ENCODE results near the gene CBFA2T2.
A peak's percentile ranks its signal among the peaks of the same experiment; 100 is the strongest.
"Not testable (repeated sequence)": the region's sequence is repeated elsewhere in the genome, so short reads cannot be mapped to it uniquely, and the experiment has no call there.

CBFA2T2 gene

DNA sequence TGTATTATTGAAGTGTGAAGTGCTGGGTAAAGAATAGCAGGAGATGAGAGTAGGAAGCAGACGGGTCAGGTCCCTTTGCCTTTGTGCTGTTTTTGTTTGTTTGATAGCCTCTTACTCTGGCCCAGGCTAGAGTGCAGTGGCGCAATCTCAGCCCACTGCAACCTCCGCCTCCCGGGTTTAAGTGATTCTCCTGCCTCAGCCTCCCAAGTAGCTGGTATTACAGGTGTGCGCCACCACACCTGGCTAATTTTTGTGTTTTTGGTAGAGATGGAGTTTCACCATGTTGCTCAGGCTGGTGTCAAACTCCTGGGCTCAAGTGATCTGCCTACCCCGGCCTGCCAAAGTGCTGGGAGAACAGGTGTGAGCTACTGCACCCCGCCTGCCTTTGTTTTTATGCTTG, 18.1 kb downstream of the CBFA2T2 start:
- DNase-seq: not testable (repeated sequence)

DNA sequence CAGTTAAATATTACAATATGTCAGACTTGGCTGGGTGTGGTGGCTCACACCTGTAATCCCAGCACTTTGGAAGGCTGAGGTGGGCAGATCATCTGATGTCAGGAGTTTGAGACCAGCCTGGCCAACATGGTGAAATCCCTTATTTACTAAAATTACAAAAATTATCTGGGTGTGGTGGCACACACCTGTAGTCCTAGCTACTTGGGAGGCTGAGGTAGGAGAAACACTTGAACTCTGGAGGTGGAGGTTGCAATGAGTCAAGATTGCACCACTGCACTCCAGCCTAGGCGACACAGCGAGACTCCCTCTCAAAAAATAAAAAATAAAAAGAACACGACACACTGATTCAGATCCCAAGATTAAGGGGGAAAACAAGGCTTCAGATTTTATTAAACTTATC, 19.2 kb downstream of the CBFA2T2 start:
- not testable (repeated sequence) for DNase-seq

DNA sequence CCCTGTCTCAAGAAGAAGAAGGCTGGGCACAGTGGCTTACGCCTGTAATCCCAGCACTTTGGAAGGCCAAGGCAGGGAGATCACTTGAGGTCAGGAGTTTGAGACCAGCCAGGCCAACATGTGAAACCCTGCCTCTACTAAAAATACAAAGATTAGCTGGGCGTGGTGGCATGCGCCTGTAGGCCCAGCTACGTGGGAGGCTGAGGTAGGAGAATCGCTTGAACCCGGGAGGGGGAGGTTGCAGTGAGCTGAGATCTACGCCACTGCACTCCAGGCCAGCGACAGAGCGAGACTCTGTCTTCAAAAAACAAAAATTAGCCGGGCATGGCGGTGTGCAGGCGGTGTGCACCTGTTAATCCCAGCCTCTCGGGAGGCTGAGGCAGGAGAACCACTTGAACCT, 22.0 kb downstream of the CBFA2T2 start:
- DNase-seq: not testable (repeated sequence)

DNA sequence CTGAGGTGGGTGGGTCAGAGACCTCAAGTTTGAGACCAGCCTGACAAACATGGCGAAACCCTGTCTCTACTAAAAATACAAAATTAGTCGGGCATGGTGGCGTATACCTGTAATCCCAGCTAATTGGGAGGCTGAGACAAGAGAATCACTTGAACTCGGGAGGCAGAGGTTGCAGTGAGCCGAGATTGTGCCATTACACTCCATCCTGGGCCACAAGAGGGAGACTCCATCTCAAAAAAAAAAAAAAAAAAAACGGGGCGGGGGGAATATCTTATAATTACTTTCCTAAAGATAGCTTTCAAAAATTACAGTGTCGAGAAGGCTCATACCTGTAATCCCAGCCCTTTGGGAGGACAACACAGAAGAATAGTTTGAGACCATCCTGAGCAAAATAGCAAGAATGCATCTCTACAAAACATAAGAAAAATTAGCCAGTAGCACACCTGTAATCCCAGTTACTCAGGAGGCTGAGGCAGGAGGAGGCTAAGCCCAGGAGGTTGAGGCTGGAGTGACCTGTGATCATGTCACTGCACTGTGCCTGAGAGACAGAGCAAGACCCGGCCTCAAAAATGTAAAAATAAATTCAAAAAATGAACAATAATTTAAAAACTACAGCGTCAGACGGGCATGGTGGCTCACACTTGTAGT, 25.8 kb downstream of the CBFA2T2 start:
- no peak for DNase-seq

DNA sequence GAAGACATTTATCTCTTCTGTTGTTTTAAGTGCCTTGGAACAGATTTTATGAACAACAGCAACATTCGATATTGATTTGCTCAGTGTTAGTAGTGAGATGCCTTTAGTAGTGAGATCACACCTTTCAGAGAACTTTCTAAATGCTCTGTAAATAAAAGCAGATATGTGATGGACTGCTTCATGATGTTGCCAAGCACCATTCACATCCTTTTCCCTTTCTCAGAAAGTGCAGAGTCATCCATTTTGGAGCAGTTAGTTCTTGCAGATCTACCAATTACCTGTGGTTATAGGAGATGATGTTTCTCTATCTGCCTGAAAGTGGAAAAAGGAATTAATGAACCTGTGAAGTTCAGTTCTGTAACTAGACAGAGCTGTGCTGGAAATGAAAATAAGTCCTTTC, 27.0 kb downstream of the CBFA2T2 start:
- peak; percentile 15 for DNase-seq

DNA sequence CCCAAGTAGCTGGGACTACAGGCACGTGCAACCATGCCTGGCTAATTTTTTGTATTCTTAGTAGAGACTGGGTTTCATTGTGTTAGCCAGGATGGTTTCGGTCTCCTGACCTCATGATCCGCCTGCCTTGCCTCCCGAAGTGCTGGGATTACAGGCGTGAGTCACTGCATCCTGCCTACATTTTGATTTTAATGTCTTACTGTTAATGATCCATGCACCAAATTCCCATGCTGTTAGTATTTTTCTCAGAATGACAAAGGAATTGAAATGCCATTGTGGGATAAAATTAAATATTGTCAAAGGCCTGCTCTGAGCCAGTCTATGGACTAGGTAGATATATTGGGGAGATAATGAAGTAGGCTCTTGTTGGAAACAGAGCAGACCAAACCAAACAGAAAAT, 28.2 kb downstream of the CBFA2T2 start:
- DNase-seq: peak; percentile 89

DNA sequence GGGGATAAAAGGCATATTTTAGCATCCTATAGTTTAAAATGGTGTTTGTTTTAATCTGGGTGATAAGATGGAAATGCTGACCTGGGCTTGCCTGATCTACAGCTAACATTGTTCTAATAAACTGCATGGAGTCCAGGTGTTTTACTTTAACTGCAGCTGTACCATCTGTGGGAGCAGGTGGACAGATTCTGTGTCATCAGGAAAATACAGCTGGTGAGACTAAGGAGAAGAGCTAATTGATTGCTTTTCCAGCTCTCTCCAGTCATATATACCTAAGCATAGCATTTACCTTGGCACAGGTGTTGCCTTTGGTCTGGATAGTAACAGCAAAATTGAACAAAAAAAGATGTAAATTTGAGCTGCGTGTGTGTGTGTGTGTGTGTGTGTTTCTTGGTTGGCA, 31.6 kb downstream of the CBFA2T2 start:
- DNase-seq: no peak

DNA sequence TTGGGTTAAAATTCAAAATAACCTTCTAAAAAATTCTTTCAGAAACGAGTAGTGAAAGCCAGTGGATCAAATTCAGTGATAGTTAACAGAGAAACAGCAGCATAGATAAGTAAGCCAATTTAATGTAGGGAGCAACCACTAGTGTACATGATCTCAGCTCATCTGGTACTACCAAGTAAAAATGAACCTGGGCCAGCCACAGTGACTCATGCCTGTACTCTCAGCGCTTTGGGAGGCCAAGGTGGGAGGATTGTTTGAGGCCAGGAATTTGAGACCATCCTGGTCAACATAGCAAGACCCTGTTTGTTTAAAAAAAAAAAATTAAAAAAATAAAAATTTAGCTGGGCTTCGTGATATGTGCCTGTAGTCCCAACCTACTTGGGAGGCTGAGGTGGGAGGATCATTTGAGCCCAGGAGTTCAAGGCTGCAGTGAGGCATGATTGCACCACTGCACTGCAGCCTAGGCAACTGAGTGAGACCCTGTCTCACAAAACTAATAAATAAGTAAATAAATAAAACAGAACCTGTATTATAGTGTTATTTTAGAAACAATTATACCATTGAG, 32.4 kb downstream of the CBFA2T2 start:
- DNase-seq: no peak

DNA sequence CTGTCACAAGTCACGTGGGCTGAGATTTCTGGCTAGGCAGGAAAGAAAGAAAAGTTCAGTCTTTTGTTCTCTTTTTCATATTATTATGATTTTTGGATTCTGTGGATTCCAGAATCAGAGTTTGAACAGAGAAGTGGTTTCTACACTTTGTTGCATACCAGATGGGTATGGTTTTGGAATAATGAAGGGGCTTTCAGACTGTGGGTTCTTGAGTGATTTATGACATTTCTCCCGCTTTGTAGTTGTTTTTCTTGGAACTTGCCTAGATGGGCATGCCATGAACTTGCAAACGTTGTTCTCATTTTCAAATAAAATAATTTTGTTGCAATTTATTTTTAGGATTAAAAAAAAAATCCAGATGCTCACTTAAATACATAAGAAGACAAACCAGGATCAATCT, 34.4 kb downstream of the CBFA2T2 start:
- no peak for DNase-seq

DNA sequence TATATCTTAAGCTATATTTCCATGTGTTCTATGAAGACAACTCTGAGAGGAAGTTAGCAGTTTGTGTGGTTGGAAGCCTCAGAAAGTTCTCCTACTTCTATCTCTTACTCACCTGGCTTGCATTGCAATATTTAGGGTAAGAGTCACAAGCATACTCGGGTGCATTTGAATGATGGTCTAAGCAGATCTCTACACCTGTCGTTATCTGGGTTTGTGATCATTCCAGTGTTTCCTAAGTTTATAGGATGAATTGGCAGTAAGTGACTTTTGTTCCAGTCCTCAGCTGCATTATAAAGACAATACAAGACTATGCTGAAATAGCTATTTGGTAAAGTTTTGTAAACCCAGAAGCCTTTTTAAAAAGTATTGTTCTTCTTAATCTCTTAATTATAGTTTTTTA, 36.9 kb downstream of the CBFA2T2 start:
- no peak for DNase-seq

DNA sequence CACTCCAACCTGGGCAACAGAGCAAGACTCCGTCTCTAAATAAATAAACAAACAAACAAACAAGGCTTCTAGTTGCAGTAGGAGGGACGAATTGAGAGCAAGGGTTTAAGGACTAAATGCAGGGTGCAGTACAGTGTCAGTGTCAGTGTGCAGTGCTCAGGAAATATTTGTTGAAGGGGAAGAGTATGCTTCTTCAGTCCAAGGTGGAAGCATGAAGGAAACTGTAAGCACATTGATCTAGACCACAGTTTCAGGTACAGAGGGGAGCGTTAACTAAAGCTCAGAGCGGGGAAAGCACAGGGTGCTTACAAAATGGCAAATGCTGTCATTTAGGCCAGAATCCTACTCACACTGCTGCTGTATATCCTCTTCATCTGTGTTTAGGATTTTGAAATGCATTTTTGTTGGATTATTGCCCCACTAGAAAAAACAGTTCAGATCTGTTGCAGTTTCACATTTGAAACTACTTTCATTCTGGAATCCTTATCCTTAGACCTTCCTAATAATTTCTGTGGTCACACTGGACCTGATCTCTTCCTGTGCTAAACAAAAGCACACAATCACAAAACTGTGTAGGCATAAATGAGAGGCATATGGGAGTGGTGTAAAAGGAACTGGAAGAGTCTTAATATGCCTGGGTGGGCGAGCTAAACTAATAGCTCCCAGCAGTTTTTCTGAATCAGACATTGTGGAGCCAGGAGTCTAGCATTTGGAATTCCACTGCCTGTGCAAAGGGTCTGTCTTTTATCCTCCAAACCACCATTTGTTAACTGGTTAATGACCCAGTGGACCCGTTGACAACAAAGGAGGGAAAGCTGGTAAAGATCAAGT, 41.4 kb downstream of the CBFA2T2 start:
- peak; percentile 36 for DNase-seq

DNA sequence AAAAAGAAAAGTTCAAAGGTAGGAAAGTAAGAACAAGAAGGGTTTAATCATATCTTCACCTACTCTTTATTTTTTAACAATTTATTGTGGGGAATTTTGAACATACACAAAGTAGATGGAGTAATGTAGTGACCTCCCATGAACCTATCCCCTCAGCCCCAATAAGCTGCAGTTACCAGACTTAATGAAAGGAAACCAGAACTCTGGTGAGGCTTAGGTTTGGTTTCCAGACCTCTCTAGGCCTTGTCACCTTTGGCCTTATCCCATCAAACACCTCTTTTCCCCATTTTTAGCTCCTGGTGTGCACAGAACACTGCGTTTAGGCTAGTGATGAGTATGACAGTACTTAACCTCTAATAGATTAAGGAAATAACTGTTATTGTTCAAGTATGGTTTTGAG, 42.0 kb downstream of the CBFA2T2 start:
- DNase-seq: no peak

DNA sequence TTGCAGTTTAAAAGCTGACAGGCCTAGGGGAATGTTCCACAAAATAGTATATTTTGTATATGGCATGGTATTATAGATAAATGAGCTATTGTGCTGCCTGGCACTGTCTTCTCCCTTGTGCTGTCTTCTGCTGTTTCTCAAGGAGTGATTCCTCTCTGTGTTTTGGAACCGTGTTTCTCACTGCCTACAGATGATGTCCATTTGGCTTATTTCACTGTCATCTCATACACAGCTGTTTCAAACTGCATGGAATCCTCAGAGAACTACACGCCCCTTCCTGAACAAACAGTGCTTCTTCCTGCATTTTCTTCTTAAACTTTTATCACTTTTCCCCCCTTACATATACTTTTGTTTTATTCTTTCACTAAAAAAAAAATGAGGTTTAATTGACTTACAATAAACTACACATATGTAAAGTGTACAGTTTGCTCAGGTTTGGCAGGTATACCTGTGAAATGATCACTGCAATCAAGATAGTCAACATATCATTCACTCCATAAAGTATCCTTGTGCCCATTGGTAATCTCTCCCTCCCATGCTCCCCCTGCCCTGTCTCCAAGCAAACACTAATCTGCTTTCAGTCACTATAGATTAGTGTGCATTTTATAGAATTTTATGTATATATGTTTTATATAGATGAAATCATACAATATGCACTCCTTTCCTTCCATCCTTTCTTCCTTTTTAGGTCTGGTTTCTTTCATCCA, 43.0 kb downstream of the CBFA2T2 start:
- no peak for DNase-seq

DNA sequence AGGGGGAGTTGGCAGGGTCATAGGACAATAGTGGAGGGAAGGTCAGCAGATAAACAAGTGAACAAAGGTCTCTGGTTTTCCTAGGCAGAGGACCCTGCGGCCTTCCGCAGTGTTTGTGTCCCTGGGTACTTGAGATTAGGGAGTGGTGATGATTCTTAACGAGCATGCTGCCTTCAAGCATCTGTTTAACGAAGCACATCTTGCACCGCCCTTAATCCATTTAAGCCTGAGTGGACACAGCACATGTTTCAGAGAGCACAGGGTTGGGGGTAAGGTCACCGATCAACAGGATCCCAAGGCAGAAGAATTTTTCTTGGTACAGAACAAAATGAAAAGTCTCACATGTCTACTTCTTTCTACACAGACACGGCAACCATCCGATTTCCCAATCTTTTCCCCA, 45.8 kb downstream of the CBFA2T2 start:
- DNase-seq: not testable (repeated sequence)

DNA sequence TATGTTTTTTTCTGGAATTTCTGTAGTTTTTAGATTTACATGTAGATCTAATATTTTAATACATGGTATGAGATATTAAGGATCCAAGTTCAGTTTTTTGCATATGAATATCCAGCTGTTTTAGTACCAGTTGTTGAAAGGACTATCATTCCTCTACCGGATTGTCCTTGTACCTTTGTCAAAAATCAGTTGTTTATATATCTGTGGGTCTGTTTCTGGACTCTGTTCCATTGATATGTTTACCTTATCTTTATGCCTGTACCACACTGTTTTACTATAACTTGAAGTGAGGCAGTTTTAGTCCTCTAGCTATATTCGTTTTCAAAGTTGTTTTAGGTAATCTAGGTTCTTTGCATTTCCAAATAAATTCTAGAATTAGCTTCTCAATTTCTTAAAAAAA, 47.7 kb downstream of the CBFA2T2 start:
- DNase-seq: no peak

DNA sequence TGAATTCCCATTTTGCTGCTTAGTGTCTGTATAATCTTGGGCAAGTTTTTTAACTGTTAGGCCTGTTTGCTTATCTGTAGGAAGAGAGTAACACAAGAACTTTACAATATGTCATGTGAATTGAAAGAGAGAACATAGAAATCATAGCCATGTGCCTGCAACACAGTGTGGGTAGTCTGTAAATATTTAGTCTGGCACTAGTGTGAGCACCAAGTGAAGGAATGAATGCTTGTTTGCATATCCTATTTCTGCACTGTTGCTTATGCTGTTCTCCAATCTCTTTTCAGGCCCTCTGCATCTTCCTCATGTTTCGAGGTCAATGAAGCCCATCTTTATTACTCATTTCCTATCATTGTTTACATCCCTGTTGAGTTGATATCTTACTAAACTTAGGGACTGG, 49.2 kb downstream of the CBFA2T2 start:
- peak; percentile 80 for DNase-seq

DNA sequence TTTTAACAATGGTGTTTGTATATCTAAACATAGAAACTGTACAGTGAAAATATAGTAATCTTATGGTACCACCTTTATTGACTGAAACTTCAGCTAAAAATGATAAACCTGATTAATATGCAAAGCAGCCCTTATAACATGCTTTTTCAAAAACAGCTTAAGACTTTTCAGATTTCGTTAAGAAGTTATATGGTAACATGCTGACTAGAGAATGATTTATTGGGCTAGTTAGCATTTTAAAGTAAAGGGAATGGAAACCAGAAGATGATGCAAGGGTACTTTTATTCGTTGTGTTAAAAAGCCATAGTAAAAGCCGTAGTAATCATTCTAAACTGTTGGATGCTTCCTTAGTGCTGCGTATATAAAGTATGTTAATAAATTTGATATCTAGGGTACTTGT, 50.5 kb downstream of the CBFA2T2 start:
- no peak for DNase-seq

DNA sequence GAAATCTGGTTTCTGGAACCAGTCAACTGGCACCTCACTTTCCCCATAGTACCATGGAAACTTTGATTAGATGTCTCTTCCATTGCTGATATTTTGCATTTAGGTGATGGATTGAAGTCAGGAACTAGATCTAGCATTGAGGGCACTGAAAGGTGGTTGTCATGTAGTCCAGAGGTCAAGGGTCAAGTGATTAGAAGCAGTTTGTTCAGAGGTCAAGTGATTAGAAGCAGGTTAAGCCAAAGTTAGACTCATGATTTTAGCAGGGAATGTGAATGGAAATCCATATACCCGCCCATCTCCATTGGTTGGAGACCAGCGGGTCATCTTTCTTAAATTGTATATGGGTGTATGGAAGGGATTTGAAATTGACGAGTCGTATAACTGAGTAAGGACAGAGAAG, 51.2 kb downstream of the CBFA2T2 start:
- DNase-seq: no peak

DNA sequence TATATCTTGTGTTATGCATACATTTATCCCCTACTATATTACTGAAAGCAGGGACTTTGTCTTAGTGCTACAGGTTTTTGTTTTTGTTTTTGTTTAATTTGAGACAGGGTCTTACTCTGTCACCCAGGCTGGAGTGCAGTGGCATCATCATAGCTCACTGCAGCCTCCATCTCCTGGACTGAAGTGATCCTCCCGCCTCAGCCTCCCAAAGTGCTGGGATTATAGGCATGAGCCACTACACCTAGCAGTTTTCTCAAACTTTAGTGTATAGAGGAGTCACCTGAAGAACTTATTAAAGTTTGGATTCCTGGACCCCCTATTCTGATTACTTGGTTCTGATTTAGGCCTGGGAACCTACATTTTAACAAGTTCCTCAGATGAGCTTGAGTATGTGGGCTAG, 51.9 kb downstream of the CBFA2T2 start:
- no peak for DNase-seq

DNA sequence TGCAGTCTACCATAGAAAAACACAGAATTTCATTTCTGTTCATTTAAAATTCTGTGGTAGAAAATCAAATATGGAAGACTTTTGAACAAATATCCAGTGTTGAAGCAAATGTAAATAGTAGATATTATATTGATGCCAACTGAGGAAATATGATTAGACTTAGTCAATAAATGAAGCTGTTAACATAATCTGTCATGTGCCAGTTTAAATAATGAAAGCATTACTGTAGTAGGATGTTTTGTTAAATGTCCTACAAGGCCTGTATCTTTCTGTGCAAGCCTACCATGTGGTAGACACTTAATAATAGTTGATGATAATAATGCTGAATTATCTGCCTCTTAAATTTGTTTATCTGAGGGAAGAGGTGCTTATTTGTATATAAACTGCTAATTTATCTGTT, 55.9 kb downstream of the CBFA2T2 start:
- no peak for DNase-seq

DNA sequence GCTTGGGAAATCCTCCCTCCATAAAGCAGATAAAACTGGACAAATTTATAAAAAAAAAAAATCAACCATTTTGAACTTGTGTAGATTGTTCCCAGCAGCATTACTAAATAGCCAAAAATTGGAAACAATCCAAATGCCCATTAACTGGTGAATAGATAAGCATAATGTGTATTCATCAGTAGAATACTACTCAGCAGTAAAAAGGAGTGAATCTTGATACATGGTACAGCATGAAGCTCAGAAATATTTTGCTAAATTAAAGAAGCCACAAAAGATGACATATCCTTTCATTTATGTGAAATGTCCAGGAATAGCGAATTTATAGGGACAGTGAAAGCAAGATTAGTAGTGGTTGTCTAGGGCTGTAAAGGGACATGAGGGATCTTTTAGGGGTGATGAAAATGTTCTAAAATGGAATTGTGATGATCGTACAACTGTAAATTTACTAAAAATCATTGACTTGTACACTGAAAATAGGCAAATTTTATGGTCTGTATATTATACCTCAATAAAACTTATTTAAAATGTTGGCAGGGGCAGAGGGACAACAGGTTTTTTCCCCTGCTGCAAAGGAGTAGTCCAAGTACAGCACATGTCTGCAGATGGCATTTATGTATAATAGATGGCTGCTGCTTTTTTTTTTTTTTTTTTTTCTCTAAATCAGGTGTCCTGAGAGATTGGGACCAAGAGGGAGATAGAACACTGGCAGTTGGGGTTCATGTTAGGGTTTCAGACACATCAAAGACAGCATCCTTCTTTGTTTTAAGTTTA, 59.5 kb downstream of the CBFA2T2 start:
- DNase-seq: no peak

DNA sequence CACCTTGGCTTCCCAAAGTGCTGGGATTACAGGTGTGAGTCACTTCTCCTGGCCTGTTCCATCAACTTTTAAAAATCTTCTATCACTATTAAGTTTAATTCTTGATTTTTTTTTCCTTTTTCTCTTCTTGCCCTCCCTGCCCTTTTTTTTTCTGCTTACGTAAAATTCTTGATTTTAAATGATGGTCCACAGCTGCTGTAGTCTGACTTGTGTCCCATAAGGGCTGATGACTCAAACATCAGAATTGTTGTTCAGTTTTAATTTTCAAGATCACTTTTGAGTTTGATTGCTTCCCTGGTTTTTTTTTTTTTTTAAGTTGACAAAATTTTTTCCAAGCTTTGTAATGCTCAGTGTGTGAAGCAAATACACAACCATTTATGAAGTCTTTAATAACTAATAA, 61.9 kb downstream of the CBFA2T2 start:
- no peak for DNase-seq

DNA sequence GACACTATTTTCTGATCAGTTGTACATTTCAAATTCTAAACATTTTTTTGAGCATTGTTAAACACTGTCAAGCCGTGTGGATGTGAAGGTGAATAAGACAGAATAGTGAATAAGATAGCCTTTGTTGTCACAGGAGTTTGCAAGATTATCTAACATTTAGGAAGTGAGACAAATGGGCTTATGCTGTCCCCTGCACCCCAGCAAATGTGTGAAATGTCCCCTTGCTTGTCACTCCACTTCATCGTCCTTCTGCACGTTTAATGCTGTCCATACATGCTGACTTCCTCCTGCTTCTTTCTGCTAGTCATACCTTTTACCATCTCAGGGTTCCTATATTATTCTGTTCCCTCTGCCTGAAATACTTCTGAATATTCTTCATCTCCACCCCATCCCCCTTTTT, 62.6 kb downstream of the CBFA2T2 start:
- DNase-seq: no peak
